Stimulated activated memory B cell treated with anti-CD40 and anti-IgM and Interleukin-4, amounts not matched to agents 10 μg/mL and 1 μg/mL and 100 μg/mL, for 72 hours (primary cell): ENCODE measurements around the gene PIP5KL1.

Experiments
- ATAC-seq: fragments of 150-1000 bp; cut with Tn5 transposase; 2 replicates; pipeline ENCODE4 v1.10.0; 2021
- H3K27ac Mint-ChIP-seq: one replicate; pipeline ENCODE4 v1.8.0; 2022; ENCODE audit warnings: mild to moderate bottlenecking, mixed read lengths
- H3K27me3 Mint-ChIP-seq: one replicate; pipeline ENCODE4 v1.8.0; 2022; ENCODE audit warnings: mixed read lengths
- H3K36me3 Mint-ChIP-seq: one replicate; pipeline ENCODE4 v1.8.0; 2022; ENCODE audit warnings: mixed read lengths
- H3K4me1 Mint-ChIP-seq: one replicate; pipeline ENCODE4 v1.8.0; 2022; ENCODE audit warnings: mixed read lengths
- H3K4me3 Mint-ChIP-seq: one replicate; pipeline ENCODE4 v1.8.0; 2022; ENCODE audit warnings: mild to moderate bottlenecking, moderate library complexity, mixed read lengths
- H3K9me3 Mint-ChIP-seq: one replicate; pipeline ENCODE4 v1.8.0; 2022; ENCODE audit warnings: mixed read lengths

Gene PIP5KL1

DNA sequence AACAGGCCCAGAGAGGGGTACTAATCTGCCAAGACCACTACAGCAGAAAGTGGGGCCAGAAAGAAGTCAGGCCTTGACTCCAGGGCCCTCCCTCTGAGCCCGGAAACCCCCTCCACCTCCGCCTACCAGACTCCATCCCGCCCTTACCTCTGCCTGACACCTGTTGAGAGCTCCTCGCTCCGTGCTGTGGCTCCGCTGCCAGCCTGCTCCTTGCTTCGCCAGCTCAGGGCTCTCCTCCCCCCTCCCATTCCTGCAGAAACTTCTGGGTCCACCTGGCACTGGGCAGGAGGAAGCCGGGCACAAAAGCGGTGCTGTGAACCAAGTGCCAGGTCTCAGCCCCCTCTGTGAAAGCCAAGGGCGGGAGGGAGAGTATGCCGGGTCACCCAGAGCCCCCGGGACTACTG lies 24.8 kb downstream of the PIP5KL1 start:
- peak overlapping the region; percentile 99 for H3K27ac Mint-ChIP-seq
- no peaks in the 10 kb centered on the region for H3K27me3 Mint-ChIP-seq
- H3K4me1 Mint-ChIP-seq, result peaks cover 69% of the 10 kb centered on the region
- H3K9me3 Mint-ChIP-seq, result no peaks in the 10 kb centered on the region
- ATAC-seq, result peak; percentile 67
- H3K36me3 Mint-ChIP-seq, result peaks cover 25% of the 10 kb centered on the region
- H3K4me3 Mint-ChIP-seq, result peak overlapping the region; percentile 88

GRCh38 chr9:127905004-127905728 lies 25.4 kb downstream of the PIP5KL1 start:
- peak overlapping the region; percentile 88 for H3K4me3 Mint-ChIP-seq
- H3K36me3 Mint-ChIP-seq, result peaks cover 18% of the 10 kb centered on the region
- peak overlapping the region; percentile 99 for H3K27ac Mint-ChIP-seq
- no peaks in the 10 kb centered on the region for H3K9me3 Mint-ChIP-seq
- peak; percentile 62 for ATAC-seq
- peaks cover 66% of the 10 kb centered on the region for H3K4me1 Mint-ChIP-seq
- no peaks in the 10 kb centered on the region for H3K27me3 Mint-ChIP-seq

DNA sequence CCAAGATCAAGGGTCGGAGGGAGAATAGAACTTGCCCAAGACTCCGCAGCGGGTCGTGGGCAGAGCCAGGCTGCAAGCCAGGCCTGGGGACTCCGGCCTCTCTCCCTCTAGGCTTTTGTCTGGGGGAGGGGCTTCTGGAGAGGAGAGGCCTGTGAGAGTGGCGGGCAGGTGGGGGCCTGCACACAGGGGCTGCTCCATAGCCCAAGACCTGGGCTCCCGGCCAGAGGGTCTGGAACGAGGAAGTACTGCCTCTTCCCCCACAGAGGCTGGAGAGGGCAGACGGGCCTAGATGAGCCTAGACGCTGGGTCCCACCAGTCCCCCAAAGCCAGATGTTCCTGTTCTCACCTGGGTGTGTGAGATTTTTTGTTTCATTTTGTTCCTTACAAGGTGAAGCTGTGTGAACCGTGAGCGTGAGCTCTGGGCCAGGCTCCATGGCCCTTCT lies 26.0 kb downstream of the PIP5KL1 start:
- Mint-ChIP-seq H3K27me3 (no peaks in the 10 kb centered on the region), H3K36me3 (peaks cover 13% of the 10 kb centered on the region), H3K4me3 (peak overlapping the region; percentile 88), H3K27ac (peak overlapping the region; percentile 99), H3K4me1 (peaks cover 70% of the 10 kb centered on the region), H3K9me3 (no peaks in the 10 kb centered on the region)
- ATAC-seq, result peak; percentile 1

DNA sequence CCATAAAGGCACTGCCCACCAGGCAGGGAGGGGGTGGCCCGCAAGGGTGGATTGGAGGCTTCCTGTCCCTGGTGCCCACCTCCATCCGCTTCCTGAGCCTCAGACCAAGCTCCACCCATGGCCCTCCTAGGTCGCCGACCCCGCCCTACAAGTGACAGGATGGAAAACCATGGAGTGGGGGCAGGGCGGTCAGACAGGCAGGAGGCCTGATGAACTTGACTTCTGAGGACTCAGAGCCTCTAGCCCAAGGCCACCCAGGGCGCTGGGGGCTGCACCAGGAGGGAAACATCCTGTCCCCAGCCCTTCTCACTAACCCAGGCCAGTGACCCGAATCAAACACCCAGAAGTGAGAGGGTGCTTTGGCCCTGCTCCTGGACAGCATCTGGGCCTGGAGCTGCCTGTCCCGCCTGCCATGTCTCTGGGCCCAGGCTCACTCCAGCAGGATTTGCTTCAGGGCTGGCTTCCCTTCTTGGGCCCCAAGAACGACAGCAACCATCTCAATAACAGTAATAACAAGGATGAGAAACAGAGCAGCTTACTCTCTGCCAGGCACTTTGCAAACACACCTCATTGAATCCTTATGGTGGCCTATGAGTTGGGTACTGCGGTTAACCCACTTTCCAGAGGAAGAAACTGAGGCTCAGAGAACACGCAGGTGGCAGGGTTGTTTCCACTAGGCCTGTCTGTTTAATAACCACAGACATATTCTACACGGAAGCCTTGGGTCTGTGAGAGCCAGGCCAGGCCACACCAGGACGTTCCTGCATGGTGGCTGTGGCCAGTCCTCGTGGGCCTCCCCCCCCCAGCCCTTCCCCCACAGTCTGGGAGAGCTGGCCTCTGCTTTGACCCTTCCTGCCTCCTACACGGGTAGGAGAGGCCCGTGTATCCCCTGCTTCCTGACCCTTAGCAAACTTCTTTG lies 26.8 kb downstream of the PIP5KL1 start:
- H3K36me3 Mint-ChIP-seq, result peaks cover 10% of the 10 kb centered on the region
- H3K9me3 Mint-ChIP-seq, result no peaks in the 10 kb centered on the region
- peak overlapping the region; percentile 88 for H3K4me3 Mint-ChIP-seq
- peak overlapping the region; percentile 99 for H3K27ac Mint-ChIP-seq
- H3K27me3 Mint-ChIP-seq, result no peaks in the 10 kb centered on the region
- peaks cover 70% of the 10 kb centered on the region for H3K4me1 Mint-ChIP-seq
- ATAC-seq, result peak; percentile 54

GRCh38 chr9:127899128-127899943 lies 31.2 kb downstream of the PIP5KL1 start, which contains the start of gene ST6GALNAC6:
TSS of gene ST6GALNAC6 (minus strand) at chr9:127899603. CDS start at chr9:127897981, 1,622 bp downstream.
- Mint-ChIP-seq H3K4me3 (peak within 1 kb of the TSS; percentile 88), H3K4me1 (peaks cover 64% of the 10 kb centered on the region), H3K9me3 (no peaks in the 10 kb centered on the region), H3K36me3 (peaks cover 34% of the 10 kb centered on the region), H3K27me3 (no peaks in the 10 kb centered on the region), H3K27ac (peak within 1 kb of the TSS; percentile 85)
- ATAC-seq, result peak; percentile 89

DNA sequence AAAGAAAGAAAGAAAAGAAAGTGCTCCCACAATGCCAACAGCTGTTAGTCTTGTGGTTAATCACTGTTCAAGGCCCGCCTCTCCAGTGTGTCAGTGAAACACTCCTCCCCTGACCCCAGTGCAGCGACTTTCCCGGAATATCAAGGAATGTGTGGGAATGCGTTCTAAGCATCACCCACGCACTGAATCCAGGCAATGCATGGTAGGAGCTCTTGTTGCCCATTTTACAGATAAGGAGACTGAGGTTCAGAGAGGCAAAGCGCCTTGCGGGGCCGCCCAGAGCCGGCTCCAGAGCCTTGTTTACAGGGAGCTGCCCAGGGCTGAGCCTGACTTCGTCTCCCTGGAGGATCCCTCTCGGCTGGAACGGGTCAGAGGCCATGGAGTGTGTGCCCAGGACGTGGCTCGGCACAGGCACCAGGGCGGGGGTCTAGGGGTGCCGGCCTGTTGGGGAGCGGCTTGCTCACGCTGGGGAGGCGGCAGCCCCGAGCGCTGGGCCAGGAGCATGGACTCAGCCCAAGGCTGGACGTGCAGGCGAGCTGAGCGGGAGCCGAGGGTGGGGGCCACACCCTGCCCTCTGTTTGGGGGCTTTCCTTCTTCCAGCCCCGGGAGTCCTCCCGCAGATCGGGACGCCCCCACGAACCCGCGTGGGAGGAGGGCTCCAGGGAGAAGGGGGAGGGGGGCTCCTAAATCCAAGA lies 32.0 kb downstream of the PIP5KL1 start:
- Mint-ChIP-seq H3K4me1 (peaks cover 58% of the 10 kb centered on the region), H3K36me3 (peaks cover 42% of the 10 kb centered on the region), H3K27me3 (no peaks in the 10 kb centered on the region), H3K4me3 (peak overlapping the region; percentile 85), H3K9me3 (no peaks in the 10 kb centered on the region), H3K27ac (peak overlapping the region; percentile 85)
- peak; percentile 29 for ATAC-seq

DNA sequence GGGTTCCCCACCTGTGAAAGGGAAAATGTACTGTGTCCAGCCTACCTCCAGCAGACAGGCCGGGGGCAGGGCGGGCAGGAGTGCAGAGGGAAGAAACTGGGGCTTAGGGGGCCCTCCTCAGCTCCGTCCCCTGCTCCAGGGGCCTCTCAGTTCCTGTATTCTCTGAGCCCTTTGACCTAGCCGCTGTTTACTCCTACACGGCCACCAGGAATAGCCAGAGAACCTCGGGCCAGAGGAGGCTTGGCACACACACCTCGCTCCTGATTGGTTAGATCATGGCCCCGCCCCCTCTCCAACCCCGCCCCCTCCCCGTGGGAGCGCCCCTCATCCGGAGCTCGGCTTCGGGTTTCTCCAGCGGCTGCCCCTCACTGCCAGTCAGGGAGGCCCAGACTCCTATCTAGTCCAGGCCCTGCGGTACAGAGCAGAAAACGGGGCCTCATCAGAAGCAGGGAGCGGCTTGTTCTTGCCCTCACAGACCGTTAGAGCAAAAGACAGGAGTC lies 33.3 kb downstream of the PIP5KL1 start:
- peaks cover 55% of the 10 kb centered on the region for H3K36me3 Mint-ChIP-seq
- peak; percentile 39 for ATAC-seq

GRCh38 chr9:127896395-127897192 lies 34.0 kb downstream of the PIP5KL1 start:
- H3K9me3 Mint-ChIP-seq, result no peaks in the 10 kb centered on the region
- H3K4me3 Mint-ChIP-seq, result no peak overlapping the region
- ATAC-seq, result no peak
- H3K27ac Mint-ChIP-seq, result no peak overlapping the region
- peaks cover 58% of the 10 kb centered on the region for H3K36me3 Mint-ChIP-seq
- peaks cover 48% of the 10 kb centered on the region for H3K4me1 Mint-ChIP-seq
- no peaks in the 10 kb centered on the region for H3K27me3 Mint-ChIP-seq

More for the DNA sequence above, 33.3 kb downstream of the PIP5KL1 start:
- H3K27me3 Mint-ChIP-seq, result no peaks in the 10 kb centered on the region
- no peak overlapping the region for H3K27ac Mint-ChIP-seq
- H3K4me1 Mint-ChIP-seq, result peaks cover 54% of the 10 kb centered on the region
- no peaks in the 10 kb centered on the region for H3K9me3 Mint-ChIP-seq
- peak overlapping the region; percentile 29 for H3K4me3 Mint-ChIP-seq

DNA sequence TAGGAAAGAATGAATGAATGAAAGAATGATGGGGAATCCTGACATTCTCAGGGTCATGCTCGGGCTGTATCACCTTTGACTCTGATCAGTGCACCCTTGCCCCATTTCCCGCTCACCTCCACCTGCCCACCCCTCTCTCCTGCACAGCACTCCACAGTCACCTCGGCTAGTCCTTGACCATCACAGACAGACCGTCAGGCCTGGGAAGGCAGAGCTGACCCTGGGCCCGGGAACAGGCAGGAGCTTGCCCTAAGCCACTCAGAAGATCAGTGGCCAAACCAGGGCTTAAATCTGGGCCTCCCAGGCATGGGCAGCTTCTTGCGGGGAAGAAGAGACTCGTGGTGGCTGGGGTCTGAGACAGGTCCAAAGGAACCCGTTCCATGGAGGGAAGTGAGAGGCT lies 34.8 kb downstream of the PIP5KL1 start:
- Mint-ChIP-seq H3K36me3 (peaks cover 63% of the 10 kb centered on the region), H3K4me3 (no peak overlapping the region), H3K9me3 (no peaks in the 10 kb centered on the region), H3K27me3 (no peaks in the 10 kb centered on the region), H3K27ac (no peak overlapping the region), H3K4me1 (peaks cover 40% of the 10 kb centered on the region)
- ATAC-seq, result no peak

- Mint-ChIP-seq H3K27ac (no peak overlapping the region), H3K4me1 (peaks cover 26% of the 10 kb centered on the region), H3K27me3 (no peaks in the 10 kb centered on the region), H3K9me3 (no peaks in the 10 kb centered on the region), H3K4me3 (no peak overlapping the region), H3K36me3 (peaks cover 75% of the 10 kb centered on the region)
- no peak for ATAC-seq
Observed at GRCh38 chr9:127893392-127893791, 37.2 kb downstream of the PIP5KL1 start.

DNA sequence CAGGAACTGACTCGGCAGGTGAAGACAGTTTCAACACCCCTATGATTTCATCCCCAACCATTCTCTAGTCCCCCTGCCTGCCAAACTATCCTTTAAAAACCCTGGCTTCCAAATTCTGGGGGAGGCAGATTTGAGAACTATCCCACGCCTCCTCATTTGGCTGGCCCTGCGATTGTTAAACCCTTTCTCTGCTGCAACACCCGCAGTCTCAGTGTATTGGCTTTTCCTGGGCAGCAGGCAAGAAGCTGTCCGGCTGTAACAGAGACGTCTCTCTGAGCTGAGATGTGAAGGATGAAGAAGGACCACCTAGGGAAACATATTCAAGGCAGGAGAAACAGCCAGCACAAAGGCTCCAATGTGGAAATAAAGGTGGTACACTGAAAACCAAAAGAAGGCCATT lies 37.7 kb downstream of the PIP5KL1 start:
- Mint-ChIP-seq H3K36me3 (peaks cover 77% of the 10 kb centered on the region), H3K9me3 (no peaks in the 10 kb centered on the region), H3K4me3 (no peak overlapping the region), H3K4me1 (peaks cover 22% of the 10 kb centered on the region), H3K27ac (no peak overlapping the region), H3K27me3 (no peaks in the 10 kb centered on the region)
- ATAC-seq, result no peak

DNA sequence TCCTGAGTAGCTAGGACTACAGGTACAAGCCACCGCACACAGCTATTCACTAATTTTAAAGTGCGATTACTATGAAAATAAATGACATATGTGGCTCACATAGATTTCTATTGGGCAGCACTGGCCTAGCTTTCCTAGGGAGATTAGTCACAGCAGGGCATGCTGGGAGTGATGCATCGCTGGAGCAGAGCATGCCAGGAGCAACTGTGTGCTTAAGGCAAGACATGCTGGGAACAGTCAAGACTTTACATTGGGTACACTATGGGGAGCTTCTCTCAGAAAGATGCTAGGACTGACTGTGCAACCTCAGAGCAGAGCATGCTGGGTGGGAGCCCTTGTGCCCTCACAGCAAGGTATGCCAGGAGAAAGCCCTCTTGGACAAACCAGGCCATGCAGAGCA lies 40.5 kb downstream of the PIP5KL1 start:
- H3K4me3 Mint-ChIP-seq, result no peak overlapping the region
- peaks cover 77% of the 10 kb centered on the region for H3K36me3 Mint-ChIP-seq
- H3K4me1 Mint-ChIP-seq, result peaks cover 27% of the 10 kb centered on the region
- H3K9me3 Mint-ChIP-seq, result no peaks in the 10 kb centered on the region
- H3K27me3 Mint-ChIP-seq, result no peaks in the 10 kb centered on the region
- H3K27ac Mint-ChIP-seq, result no peak overlapping the region
- ATAC-seq, result no peak

GRCh38 chr9:127887792-127888191 lies 42.8 kb downstream of the PIP5KL1 start:
- peaks cover 38% of the 10 kb centered on the region for H3K4me1 Mint-ChIP-seq
- H3K4me3 Mint-ChIP-seq, result no peak overlapping the region
- peak; percentile 51 for ATAC-seq
- no peaks in the 10 kb centered on the region for H3K9me3 Mint-ChIP-seq
- H3K36me3 Mint-ChIP-seq, result peaks cover 71% of the 10 kb centered on the region
- H3K27me3 Mint-ChIP-seq, result no peaks in the 10 kb centered on the region
- no peak overlapping the region for H3K27ac Mint-ChIP-seq
